Prostate gland (tissue), 2 donors: ENCODE measurements around the gene TBL3. TPM values are rescaled to one million over a fixed set of nuclear protein-coding genes. Genes with fewer than 3 reads are reported as not detected.
"Not testable (repeated sequence)": the region's sequence is repeated elsewhere in the genome, so short reads cannot be mapped to it uniquely, and the experiment has no call there.

Experiments
- DNase-seq: peaks from one replicate; pipeline ENCODE4 v3.0.0-alpha.2; 2019; ENCODE audit warnings: low spot score
- H3K27ac ChIP-seq, 2 donors: fragments of 200-600 bp; sonication (generic); 2 replicates each; pipeline ENCODE4 v1.5.1; 2017 to 2019
- H3K27me3 ChIP-seq: fragments of 200-600 bp; sonication (generic); replicated peaks from 2 replicates; pipeline ENCODE4 v1.5.1; 2019; ENCODE audit not compliant: insufficient read depth
- H3K36me3 ChIP-seq, 2 donors: fragments of 200-600 bp; sonication (generic); 1 replicate in 1 of 2; 2 replicates in 1 of 2; pipeline versions ENCODE4 v1.5.1 to v1.8.1; 2017 to 2019
- H3K4me1 ChIP-seq: fragments of 200-600 bp; sonication (generic); replicated peaks from 2 replicates; pipeline ENCODE4 v1.5.1; 2019
- H3K4me3 ChIP-seq, 2 donors: fragments of 200-600 bp; sonication (generic); 2 replicates each; pipeline ENCODE4 v1.5.1; 2017 to 2019
- H3K9me3 ChIP-seq: fragments of 200-600 bp; sonication (generic); 2 replicates; pipeline ENCODE4 v1.5.1; 2017
- CTCF ChIP-seq, 4 experiments: fragments of 200-600 bp in 2 of 4; fragments of 450-650 bp in 2 of 4; sonication (generic) in 2 of 4; IDR thresholded peaks; 1 replicate in 3 of 4; 2 replicates in 1 of 4; pipeline ENCODE4 v1.5.1; 2016 to 2019; ENCODE audit warnings: antibody characterized with exemption in 4 of 4, mild to moderate bottlenecking in 2 of 4, moderate library complexity in 2 of 4
- POLR2A ChIP-seq: fragments of 450-650 bp; IDR thresholded peaks from one replicate; pipeline ENCODE4 v1.6.1; 2016; ENCODE audit warnings: antibody characterized with exemption, mild to moderate bottlenecking
- POLR2AphosphoS5 ChIP-seq: sonication (generic); formaldehyde crosslinking; IDR thresholded peaks from one replicate; pipeline ENCODE4 v1.6.1; 2017; ENCODE audit warnings: antibody characterized with exemption
- WGBS: methylation state at CpG from one replicate; pipeline ENCODE4 v1.1.5; 2018; 5-methylcytosine and 5-hydroxymethylcytosine counted together
- intact Hi-C: fragments of 100-400 bp; cut with DNase I; formaldehyde crosslinking; loops from one replicate; pipeline ENCODE4 v1.14.2; 2022
- total RNA-seq, 2 donors: library from RNA; depleted of rRNA; stranded (reverse); fragments of >200 nt; gene quantifications; one replicate each; pipeline ENCODE4 v1.1.0, GENCODE V29; 2016

TBL3 gene
- total RNA-seq, 2 donors from 2014 or later = 54.3 to 57.1 TPM

GRCh38 chr16:2007081-2007836 lies 35.4 kb downstream of the TBL3 start:
- intact Hi-C loops = no loop called here
- Histone ChIP-seq H3K27ac (no peak overlapping the region), H3K9me3 (no peaks in the 10 kb centered on the region), H3K4me3 (no peak overlapping the region), H3K36me3 (no peaks in the 10 kb centered on the region), H3K4me1 (peaks cover 29% of the 10 kb centered on the region), H3K27me3 (no peaks in the 10 kb centered on the region)
- DNase-seq = no peak
- WGBS = 76% methylated on average over 16 of the region's 16 CpGs
- no peak for TF ChIP-seq POLR2AphosphoS5
- no peak for TF ChIP-seq CTCF (IDR thresholded peaks at IDR 0.05)
- TF ChIP-seq POLR2A = no peak

- H3K27ac ChIP-seq = peak overlapping the region in 1 of 2 donors; percentile 69
- H3K4me3 ChIP-seq = peak overlapping the region in 1 of 2 donors; percentile 96
- no peaks in the 10 kb centered on the region for H3K27me3 ChIP-seq
- peak; percentile 27 for TF ChIP-seq POLR2A
- TF ChIP-seq POLR2AphosphoS5 = no peak
- no peaks in the 10 kb centered on the region for H3K9me3 ChIP-seq
- H3K4me1 ChIP-seq = peaks cover 29% of the 10 kb centered on the region
- intact Hi-C loops = no loop called here
- 44% methylated on average over 15 of the region's 15 CpGs for WGBS
- H3K36me3 ChIP-seq = no peaks in the 10 kb centered on the region
- DNase-seq = no peak
These were observed 36.2 kb downstream of the TBL3 start for GRCh38 chr16:2008009-2008526.

- TF ChIP-seq CTCF (IDR thresholded peaks at IDR 0.05) (no peak), POLR2A (no peak), POLR2AphosphoS5 (no peak)
- H3K4me3 ChIP-seq = peak overlapping the region; percentile 93 to 96
- intact Hi-C loops = no loop called here
- no peaks in the 10 kb centered on the region for H3K9me3 ChIP-seq
- peak overlapping the region; percentile 69 to 79 for H3K27ac ChIP-seq
- no peak for DNase-seq
- no peaks in the 10 kb centered on the region for H3K27me3 ChIP-seq
- peaks cover 29% of the 10 kb centered on the region for H3K4me1 ChIP-seq
- 2% methylated on average over 23 of the region's 23 CpGs for WGBS
- H3K36me3 ChIP-seq = no peaks in the 10 kb centered on the region
These were observed 36.8 kb downstream of the TBL3 start for GRCh38 chr16:2008631-2009163.

GRCh38 chr16:2009164-2009711 lies 37.4 kb downstream of the TBL3 start:
- 0% methylated on average over 17 of the region's 55 CpGs for WGBS
- Histone ChIP-seq H3K36me3 (no peaks in the 10 kb centered on the region), H3K4me1 (peaks cover 25% of the 10 kb centered on the region), H3K9me3 (no peaks in the 10 kb centered on the region), H3K27me3 (no peaks in the 10 kb centered on the region), H3K4me3 (peak overlapping the region; percentile 93 to 96), H3K27ac (peak overlapping the region; percentile 69 to 79)
- intact Hi-C loops = no loop called here
- no peak for DNase-seq
- TF ChIP-seq POLR2A = no peak
- TF ChIP-seq CTCF (IDR thresholded peaks at IDR 0.05) = no peak

- 1% methylated on average over 45 of the region's 52 CpGs for WGBS
- Histone ChIP-seq H3K4me1 (peaks cover 24% of the 10 kb centered on the region), H3K36me3 (no peaks in the 10 kb centered on the region), H3K27me3 (no peaks in the 10 kb centered on the region), H3K9me3 (no peaks in the 10 kb centered on the region), H3K27ac (peak within 1 kb of the TSS; percentile 79 to 81), H3K4me3 (peak within 1 kb of the TSS; percentile 93 to 96)
- DNase-seq = peak; percentile 74
- TF ChIP-seq CTCF (IDR thresholded peaks at IDR 0.05) (peak in 2 of 4 experiments; percentile 20 to 30), POLR2A (peak; percentile 81), POLR2AphosphoS5 (peak; percentile 74)
- intact Hi-C loops = no loop called here
These were observed 38.1 kb downstream of the TBL3 start, which contains the start of gene ZNF598 for GRCh38 chr16:2009791-2010510. TSS of gene ZNF598 (minus strand) at chr16:2009821.

- WGBS = 83% methylated on average over 9 of the region's 9 CpGs
- H3K9me3 ChIP-seq, intact Hi-C loops, H3K4me3 ChIP-seq, H3K36me3 ChIP-seq, H3K27ac ChIP-seq, H3K27me3 ChIP-seq, DNase-seq: not testable (repeated sequence)
- peaks cover 24% of the 10 kb centered on the region for H3K4me1 ChIP-seq
These were observed 39.9 kb downstream of the TBL3 start for GRCh38 chr16:2011726-2012125.
